Liver (tissue), 9 donors: ENCODE measurements around the gene RHBDD3. TPM values are rescaled to one million over a fixed set of nuclear protein-coding genes. Genes with fewer than 3 reads are reported as not detected.
"Not testable (repeated sequence)": the region's sequence is repeated elsewhere in the genome, so short reads cannot be mapped to it uniquely, and the experiment has no call there.

Source experiments
- DNase-seq: peaks from one replicate; pipeline ENCODE4 v3.0.0-alpha.2; 2017; ENCODE audit warnings: low spot score
- H3K27ac ChIP-seq, 2 donors: one replicate each; pipeline ENCODE4 v1.7.0; 2013; ENCODE audit warnings: inconsistent platforms in 2 of 2, low read length in 2 of 2, control low read depth in 1 of 2, low read depth in 1 of 2, mild to moderate bottlenecking in 1 of 2
- H3K27me3 ChIP-seq, 4 donors: one replicate each; pipeline versions ENCODE4 v1.6.1 to v1.7.0; 2013; ENCODE audit warnings: low read length in 3 of 4, inconsistent platforms in 1 of 4, mild to moderate bottlenecking in 1 of 4, moderate library complexity in 1 of 4; ENCODE audit not compliant: control insufficient read depth in 4 of 4, insufficient read depth in 4 of 4
- H3K36me3 ChIP-seq, 4 donors: one replicate each; pipeline versions ENCODE4 v1.6.1 to v1.7.0; 2013; ENCODE audit warnings: low read length in 3 of 4, mild to moderate bottlenecking in 3 of 4, low read depth in 1 of 4, moderate library complexity in 1 of 4; ENCODE audit not compliant: control insufficient read depth in 4 of 4, insufficient read depth in 3 of 4
- H3K4me1 ChIP-seq, 4 donors: one replicate each; pipeline versions ENCODE4 v1.6.1 to v1.7.0; 2013; ENCODE audit warnings: low read length in 3 of 4, mild to moderate bottlenecking in 3 of 4, moderate library complexity in 1 of 4; ENCODE audit not compliant: control insufficient read depth in 4 of 4, insufficient read depth in 4 of 4
- H3K4me3 ChIP-seq, 3 donors: one replicate each; pipeline versions ENCODE4 v1.6.1 to v1.7.0; 2013; ENCODE audit warnings: low read length in 3 of 3, control low read depth in 1 of 3, low read depth in 1 of 3, mild to moderate bottlenecking in 1 of 3
- H3K9ac ChIP-seq, 2 donors: one replicate each; pipeline ENCODE4 v1.7.0; 2013; ENCODE audit warnings: low read length in 2 of 2, mild to moderate bottlenecking in 2 of 2, moderate library complexity in 2 of 2, control low read depth in 1 of 2, low read depth in 1 of 2
- H3K9me3 ChIP-seq, 4 donors: one replicate each; pipeline versions ENCODE4 v1.6.1 to v1.7.0; 2013; ENCODE audit warnings: low read length in 3 of 4; ENCODE audit not compliant: control insufficient read depth in 4 of 4
- EGR1 ChIP-seq, 2 donors: IDR thresholded peaks; 2 replicates each; pipeline ENCODE4 v1.6.1; 2016 to 2018; ENCODE audit warnings: antibody characterized with exemption in 2 of 2, low read depth in 2 of 2
- HNF4A ChIP-seq, 2 donors: conservative IDR thresholded peaks; 2 replicates each; pipeline ENCODE4 v1.6.1; 2016; ENCODE audit warnings: antibody characterized with exemption in 2 of 2, mild to moderate bottlenecking in 2 of 2
- JUND ChIP-seq, 2 donors: IDR thresholded peaks; 2 replicates each; pipeline ENCODE4 v1.6.1; 2016; ENCODE audit warnings: antibody characterized with exemption in 2 of 2
- YY1 ChIP-seq: IDR thresholded peaks from 2 replicates; pipeline ENCODE4 v1.6.1; 2016; ENCODE audit warnings: antibody characterized with exemption, mild to moderate bottlenecking
- WGBS: extraction: QIAGEN DNeasy Blood & Tissue Kit; methylation state at CpG from one replicate; pipeline ENCODE4 v1.1.7; 2013; 5-methylcytosine and 5-hydroxymethylcytosine counted together
- polyA plus RNA-seq, 2 donors: library from polyadenylated mRNA; stranded (reverse) in 1 of 2; unstranded in 1 of 2; fragments of 200-250 nt in 1 of 2; fragments of >200 nt in 1 of 2; fragmentation: Nextera tagmentation in 1 of 2; extraction: Ambion mirVana in 1 of 2; gene quantifications; one replicate each; pipeline versions ENCODE4 v1.2.1 to v1.2.3, GENCODE V29; 2013 to 2015
- total RNA-seq, 2 donors: library from RNA; depleted of rRNA; stranded (reverse); fragments of >200 nt; gene quantifications; one replicate each; pipeline ENCODE4 v1.2.3, GENCODE V29; 2014
- TF ChIP-seq, protein P1 (sequence below): IDR thresholded peaks from 2 replicates; pipeline ENCODE4 v1.6.1; 2016; ENCODE audit warnings: antibody characterized with exemption
- TF ChIP-seq, protein P2 (sequence below): fragments of 150-350 bp; IDR thresholded peaks from 2 replicates; pipeline ENCODE4 v1.5.1; 2017; ENCODE audit warnings: improper control_type of control experiment, low read depth, low read length; ENCODE audit not compliant: missing input control
- donor health status: healthy.
- donor health status: healthy.
- donor health status: healthy.
- donor health status: healthy.
- donor health status: healthy.

RHBDD3 gene
- total and polyA plus RNA-seq, 4 donors = 14.3 to 26.5 (median 18.3) TPM

DNA sequence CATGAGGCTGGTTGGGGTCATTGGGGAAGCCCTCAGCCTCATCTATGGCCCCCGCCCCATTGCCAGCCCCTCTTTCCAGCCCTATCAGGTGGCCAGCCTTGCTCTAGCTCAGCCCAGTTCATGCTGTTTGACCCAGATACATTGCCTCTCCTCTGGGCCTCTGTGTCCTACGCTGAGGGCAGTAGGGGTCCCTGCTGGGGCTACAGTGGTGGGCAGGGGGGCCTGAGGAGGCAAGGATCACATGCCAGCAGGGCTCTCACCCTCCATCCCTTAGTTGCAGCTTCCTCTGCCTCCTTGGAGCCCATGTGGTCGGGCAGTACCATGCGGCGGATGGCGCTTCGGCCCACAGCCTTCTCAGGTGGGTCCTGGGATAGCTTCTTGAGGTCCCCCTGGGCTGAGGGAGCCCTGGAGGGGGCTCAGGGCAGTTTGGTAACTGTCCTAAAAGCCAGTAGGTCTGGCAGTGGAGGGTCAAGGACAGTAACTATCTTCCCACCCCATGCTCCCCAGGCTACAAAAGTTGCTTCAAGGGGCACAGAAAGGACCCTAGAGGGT, 42.8 kb downstream of the RHBDD3 start (continued):
- TF ChIP-seq YY1 = no peak

DNA sequence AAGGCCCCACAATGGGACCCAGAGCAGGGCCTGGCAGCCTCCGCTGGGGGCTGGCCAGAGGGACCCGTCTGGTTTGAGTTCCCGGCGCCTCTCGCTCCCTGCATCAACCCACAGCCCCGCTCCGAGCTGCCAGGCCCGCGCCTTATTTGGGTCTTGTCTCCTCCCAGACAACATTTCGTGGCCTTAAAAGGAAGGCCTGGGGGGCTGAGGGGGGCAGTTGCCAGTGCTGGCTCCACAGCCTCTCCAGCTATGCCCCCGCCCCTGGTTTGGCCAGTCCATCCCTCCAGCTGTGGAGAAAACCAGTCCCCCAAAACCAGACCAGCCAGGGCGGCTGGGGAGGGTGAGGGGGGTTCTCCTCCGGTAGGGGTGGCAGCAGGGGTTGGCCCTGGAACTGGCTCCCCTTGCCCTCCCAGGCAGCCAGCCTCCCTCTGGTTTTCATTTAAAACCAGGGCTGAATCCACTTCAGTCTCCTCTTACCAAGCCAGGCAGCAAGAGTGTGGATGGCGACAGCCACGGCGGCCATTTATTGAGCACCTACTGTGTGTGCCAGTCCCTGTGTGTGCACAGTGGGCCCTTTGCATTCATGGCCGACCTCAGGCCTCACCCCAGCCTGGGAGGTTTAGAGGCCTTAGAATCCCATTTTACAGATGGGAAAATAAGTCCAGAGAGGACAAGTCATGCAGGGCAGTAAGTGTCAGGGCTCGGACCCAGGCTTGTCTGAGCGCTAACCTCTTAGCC, 43.5 kb downstream of the RHBDD3 start:
- no peak for TF ChIP-seq HNF4A (conservative IDR thresholded peaks at IDR 0.05)
- TF ChIP-seq, protein P1, sequence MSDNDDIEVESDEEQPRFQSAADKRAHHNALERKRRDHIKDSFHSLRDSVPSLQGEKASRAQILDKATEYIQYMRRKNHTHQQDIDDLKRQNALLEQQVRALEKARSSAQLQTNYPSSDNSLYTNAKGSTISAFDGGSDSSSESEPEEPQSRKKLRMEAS = no peak
- no peak for TF ChIP-seq YY1
- TF ChIP-seq JUND (IDR thresholded peaks at IDR 0.05) = no peak
- no peak for TF ChIP-seq EGR1 (IDR thresholded peaks at IDR 0.05; ENCODE audit: low read depth in 2 of 2)
- Histone ChIP-seq H3K9me3 (no peaks in the 10 kb centered on the region), H3K36me3 (no peaks in the 10 kb centered on the region), H3K27ac (peak overlapping the region in 1 of 2 donors; percentile 48), H3K4me1 (peaks cover 0 to 12% (median 10%) of the 10 kb centered on the region in 4 donors), H3K27me3 (no peaks in the 10 kb centered on the region), H3K9ac (no peak overlapping the region), H3K4me3 (no peak overlapping the region)
- no peak for DNase-seq
- WGBS = 89% methylated on average over 19 of the region's 19 CpGs

DNA sequence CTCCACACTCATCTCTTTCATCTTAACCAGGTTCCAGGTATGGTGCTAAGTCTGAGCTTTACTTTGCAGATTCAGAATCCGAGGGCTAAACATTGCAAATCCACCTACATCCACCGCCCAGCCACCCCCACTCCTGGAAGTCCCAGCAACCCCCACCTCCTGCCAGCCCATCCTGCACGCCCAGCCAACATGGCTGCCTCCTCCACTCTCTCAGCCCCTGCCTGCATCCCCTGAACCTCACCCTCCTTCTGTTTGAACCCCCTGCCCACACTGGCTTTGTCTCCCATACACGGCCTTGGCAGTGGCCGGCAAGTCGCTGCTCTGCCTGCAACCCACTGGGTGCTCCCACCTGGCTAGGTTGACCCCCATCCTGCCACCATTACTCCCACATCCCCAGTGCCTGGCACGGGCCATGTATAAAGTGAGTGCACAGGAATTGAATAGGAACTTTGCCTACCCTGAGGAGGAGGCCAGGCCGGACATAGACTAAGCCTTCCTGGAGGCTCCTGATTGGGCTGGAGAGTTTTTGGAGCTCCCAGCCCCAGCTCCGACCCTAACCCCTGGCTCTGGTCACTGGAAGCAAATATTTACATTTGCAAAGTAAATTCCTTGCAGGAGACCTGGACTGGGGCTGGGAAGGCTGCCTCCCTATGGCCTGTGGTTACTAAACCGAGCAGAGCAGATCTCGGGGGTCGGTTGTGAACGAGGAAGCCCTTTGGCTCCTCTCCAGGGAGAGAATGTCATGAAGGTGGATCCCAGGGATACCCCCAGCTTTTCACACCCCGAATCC, 47.7 kb downstream of the RHBDD3 start:
- TF ChIP-seq JUND (IDR thresholded peaks at IDR 0.05) = no peak
- TF ChIP-seq, protein P2, sequence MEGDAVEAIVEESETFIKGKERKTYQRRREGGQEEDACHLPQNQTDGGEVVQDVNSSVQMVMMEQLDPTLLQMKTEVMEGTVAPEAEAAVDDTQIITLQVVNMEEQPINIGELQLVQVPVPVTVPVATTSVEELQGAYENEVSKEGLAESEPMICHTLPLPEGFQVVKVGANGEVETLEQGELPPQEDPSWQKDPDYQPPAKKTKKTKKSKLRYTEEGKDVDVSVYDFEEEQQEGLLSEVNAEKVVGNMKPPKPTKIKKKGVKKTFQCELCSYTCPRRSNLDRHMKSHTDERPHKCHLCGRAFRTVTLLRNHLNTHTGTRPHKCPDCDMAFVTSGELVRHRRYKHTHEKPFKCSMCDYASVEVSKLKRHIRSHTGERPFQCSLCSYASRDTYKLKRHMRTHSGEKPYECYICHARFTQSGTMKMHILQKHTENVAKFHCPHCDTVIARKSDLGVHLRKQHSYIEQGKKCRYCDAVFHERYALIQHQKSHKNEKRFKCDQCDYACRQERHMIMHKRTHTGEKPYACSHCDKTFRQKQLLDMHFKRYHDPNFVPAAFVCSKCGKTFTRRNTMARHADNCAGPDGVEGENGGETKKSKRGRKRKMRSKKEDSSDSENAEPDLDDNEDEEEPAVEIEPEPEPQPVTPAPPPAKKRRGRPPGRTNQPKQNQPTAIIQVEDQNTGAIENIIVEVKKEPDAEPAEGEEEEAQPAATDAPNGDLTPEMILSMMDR = no peak
- no peaks in the 10 kb centered on the region for H3K27me3 ChIP-seq
- WGBS = 59% methylated on average over 14 of the region's 14 CpGs
- H3K9me3 ChIP-seq = no peaks in the 10 kb centered on the region
- no peak for DNase-seq
- H3K27ac ChIP-seq = no peak overlapping the region
- H3K4me3 ChIP-seq = no peak overlapping the region
- H3K36me3 ChIP-seq = no peaks in the 10 kb centered on the region
- H3K9ac ChIP-seq = no peak overlapping the region
- peaks cover 0 to 27% (median 19%) of the 10 kb centered on the region in 4 donors for H3K4me1 ChIP-seq

DNA sequence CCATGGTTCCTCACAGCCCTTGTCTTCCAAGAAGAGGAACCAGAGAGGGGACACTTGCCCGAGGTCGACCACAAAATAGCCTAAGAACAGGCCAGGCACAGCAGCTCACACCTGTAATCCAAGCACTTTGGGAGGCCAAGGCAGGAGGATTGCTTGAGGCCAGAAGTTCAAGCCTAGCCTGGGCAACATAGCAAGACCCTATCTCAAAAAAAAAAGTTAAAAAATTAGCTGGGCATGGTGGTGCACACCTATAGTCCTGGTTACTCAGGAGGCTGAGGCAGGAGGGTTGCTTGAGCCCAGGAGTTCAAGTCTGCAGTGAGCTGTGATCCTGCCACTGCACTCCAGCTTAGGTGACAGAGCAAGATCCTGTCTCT, 48.4 kb downstream of the RHBDD3 start:
- DNase-seq, H3K27ac ChIP-seq, H3K27me3 ChIP-seq, H3K4me3 ChIP-seq, H3K36me3 ChIP-seq, H3K9me3 ChIP-seq, H3K9ac ChIP-seq: not testable (repeated sequence)
- peaks cover 0 to 27% (median 19%) of the 10 kb centered on the region in 4 donors for H3K4me1 ChIP-seq
- 88% methylated on average over 2 of the region's 2 CpGs for WGBS
